Lower leg skin (tissue), 3 donors: ENCODE measurements around the gene ICAM4.

Experiments used
- CTCF ChIP-seq, 3 donors: fragments of 450-650 bp; IDR thresholded peaks; one replicate each; pipeline ENCODE4 v1.5.1; 2016; ENCODE audit warnings: antibody characterized with exemption in 3 of 3, mild to moderate bottlenecking in 3 of 3, moderate library complexity in 2 of 3
- POLR2A ChIP-seq, 2 donors: fragments of 450-650 bp; IDR thresholded peaks; one replicate each; pipeline ENCODE4 v1.6.1; 2016 to 2017; ENCODE audit warnings: antibody characterized with exemption in 2 of 2, mild to moderate bottlenecking in 1 of 2, moderate library complexity in 1 of 2

- TF ChIP-seq CTCF (IDR thresholded peaks at IDR 0.05) (no peak), POLR2A (IDR thresholded peaks at IDR 0.05) (no peak)
These were observed 31.2 kb downstream of the ICAM4 start for GRCh38 chr19:10317857-10318462.
